Measurements from ENCODE around the gene LRRC52.

The LRRC52 gene

DNA sequence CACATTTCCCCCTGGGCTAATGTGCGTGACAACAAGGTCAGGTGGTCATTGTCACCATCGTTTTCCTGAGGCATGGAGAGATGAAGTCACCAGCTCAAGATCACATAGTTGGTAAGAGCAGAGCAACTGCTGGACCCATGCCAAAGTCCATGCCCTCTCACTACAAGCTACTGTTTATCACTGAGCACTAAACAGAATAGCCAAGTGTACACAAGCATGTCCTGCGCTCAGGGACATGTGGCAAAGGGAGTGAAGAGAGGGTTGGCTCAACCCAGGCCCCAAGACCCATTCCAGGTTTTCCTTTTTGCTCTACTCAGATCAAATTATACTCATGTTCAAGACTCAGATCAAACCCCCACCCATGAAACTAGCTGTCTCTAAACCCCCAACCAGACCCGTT, 20.8 kb downstream of the LRRC52 start:
- H3K4me3 ChIP-seq (ENCODE audit: low read depth, low read length), result no peak overlapping the region
- no peak for DNase-seq (ENCODE audit: low read depth)
- TF ChIP-seq, protein P1, sequence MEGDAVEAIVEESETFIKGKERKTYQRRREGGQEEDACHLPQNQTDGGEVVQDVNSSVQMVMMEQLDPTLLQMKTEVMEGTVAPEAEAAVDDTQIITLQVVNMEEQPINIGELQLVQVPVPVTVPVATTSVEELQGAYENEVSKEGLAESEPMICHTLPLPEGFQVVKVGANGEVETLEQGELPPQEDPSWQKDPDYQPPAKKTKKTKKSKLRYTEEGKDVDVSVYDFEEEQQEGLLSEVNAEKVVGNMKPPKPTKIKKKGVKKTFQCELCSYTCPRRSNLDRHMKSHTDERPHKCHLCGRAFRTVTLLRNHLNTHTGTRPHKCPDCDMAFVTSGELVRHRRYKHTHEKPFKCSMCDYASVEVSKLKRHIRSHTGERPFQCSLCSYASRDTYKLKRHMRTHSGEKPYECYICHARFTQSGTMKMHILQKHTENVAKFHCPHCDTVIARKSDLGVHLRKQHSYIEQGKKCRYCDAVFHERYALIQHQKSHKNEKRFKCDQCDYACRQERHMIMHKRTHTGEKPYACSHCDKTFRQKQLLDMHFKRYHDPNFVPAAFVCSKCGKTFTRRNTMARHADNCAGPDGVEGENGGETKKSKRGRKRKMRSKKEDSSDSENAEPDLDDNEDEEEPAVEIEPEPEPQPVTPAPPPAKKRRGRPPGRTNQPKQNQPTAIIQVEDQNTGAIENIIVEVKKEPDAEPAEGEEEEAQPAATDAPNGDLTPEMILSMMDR (IDR thresholded peaks at IDR 0.05; ENCODE audit: insufficient read depth, low read depth, low read length, missing control alignments), result no peak

DNA sequence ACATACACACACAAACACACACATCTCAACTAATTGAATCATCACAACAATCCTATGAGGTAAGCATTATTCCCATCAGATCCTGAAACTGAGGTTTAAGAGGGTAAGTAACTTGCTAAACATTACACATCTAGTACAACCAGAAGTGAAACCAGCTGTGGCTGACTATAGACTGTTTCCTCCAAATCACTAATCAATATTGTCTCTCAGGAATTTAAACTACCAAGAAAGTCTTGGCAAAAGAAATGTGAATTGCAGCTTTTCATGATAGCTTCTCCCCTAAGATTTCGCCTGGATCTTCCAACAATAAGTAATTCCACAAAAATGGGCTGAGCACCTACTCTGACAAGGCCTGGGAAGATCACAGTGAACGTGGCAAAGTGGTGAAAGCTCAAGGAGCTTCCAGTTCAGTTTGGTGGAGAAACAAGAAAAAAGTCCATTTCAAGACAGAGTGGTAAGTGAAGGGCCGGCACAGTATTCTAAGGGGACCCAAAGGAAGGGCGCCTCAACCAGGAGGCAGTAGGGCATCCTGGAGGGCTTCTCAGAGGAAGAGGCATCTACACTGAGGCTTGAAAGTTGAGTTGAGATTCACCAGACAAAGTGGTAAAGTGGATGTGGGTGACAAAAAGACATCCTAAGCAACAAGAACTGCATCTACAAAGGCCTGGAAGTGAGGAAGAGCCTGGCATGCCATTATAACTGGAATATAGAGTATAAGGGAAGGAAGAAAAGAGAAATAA, 22.1 kb downstream of the LRRC52 start:
- no peak overlapping the region for H3K4me3 ChIP-seq (ENCODE audit: low read depth, low read length)
- no peak for DNase-seq (ENCODE audit: low read depth)
- TF ChIP-seq, protein P1 (IDR thresholded peaks at IDR 0.05; ENCODE audit: insufficient read depth, low read depth, low read length, missing control alignments), result no peak

DNA sequence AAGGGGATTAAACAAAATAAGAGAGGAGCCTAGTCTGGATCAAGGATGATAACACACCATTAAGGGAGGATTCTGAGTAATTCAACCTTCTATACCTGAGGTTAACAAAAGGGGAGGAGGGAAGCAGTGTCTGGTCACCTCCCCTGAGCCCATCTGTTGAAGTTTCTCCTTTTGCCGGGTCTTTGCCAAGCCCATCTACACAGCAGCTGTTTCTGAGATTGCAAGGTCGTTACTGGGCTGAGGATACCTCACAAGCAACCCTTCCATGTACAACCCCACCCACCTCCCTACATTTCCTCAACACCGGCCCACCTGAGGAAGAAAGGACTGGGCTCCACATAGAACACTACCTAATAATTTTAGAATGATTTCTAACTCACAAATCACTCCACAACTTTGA, 26.3 kb downstream of the LRRC52 start:
- H3K4me3 ChIP-seq (ENCODE audit: low read depth, low read length), result no peak overlapping the region
- TF ChIP-seq, protein P1 (IDR thresholded peaks at IDR 0.05; ENCODE audit: insufficient read depth, low read depth, low read length, missing control alignments), result no peak
- no peak for DNase-seq (ENCODE audit: low read depth)

DNA sequence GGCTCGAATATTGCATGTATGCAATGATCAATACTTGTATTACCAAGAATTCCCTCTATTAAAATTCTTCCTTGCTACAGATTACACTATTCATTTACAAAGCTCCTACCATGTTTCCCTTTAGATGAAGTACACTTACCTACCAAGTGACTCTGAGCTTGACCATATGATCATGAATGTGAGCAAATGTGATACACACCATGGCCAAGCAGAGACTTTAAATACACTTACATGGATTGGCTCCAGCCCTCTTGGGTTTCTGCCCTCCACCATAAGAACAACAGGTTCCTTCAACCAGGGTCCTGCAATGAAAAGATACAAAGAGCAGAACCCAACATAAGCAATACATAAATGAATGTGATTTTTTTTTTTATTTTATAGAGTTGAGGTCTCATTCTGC, 30.0 kb downstream of the LRRC52 start:
- DNase-seq (ENCODE audit: low read depth), result no peak
- H3K4me3 ChIP-seq (ENCODE audit: low read depth, low read length), result no peak overlapping the region
- TF ChIP-seq, protein P1 (IDR thresholded peaks at IDR 0.05; ENCODE audit: insufficient read depth, low read depth, low read length, missing control alignments), result no peak

- TF ChIP-seq, protein P1 (IDR thresholded peaks at IDR 0.05; ENCODE audit: insufficient read depth, low read depth, low read length, missing control alignments), result no peak
- DNase-seq (ENCODE audit: low read depth), result no peak
- no peak overlapping the region for H3K4me3 ChIP-seq (ENCODE audit: low read depth, low read length)
Measured at GRCh38 chr1:165574295-165574694, 30.5 kb downstream of the LRRC52 start.

DNA sequence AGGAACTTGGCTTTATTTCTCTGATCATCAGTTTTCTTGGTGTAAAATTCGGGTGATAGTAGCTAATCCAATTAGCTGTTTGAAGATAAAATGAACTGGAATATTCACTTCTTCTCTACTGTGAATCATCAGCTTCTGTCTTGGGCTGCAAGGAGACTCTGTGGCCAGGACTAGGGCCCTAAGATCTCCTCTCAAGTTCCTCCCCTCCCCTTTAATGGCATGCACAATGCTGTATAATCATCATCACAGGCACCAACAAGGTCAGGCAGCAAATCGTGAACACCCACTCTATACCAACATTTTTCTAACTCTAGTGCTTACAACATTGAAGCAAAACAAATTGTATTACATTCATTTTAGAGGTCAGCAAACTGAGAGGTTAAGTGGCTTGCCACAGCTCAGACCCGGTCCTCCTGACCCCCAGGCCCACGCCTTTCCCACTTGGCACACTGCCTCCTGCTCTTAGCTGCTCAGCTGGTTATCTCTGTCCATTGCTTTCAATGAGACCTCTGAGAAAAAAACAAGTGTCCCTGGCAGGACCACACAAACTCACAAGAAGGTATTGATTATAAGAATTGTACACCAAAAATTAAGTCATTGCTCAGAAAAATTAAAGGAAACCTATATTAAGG, 31.8 kb downstream of the LRRC52 start:
- TF ChIP-seq, protein P1 (IDR thresholded peaks at IDR 0.05; ENCODE audit: insufficient read depth, low read depth, low read length, missing control alignments), result no peak
- no peak overlapping the region for H3K4me3 ChIP-seq (ENCODE audit: low read depth, low read length)
- DNase-seq (ENCODE audit: low read depth), result no peak
